Lower lobe of right lung (tissue), 2 donors: ENCODE data around the gene PHF12. TPM values are rescaled to one million over a fixed set of nuclear protein-coding genes. Genes with fewer than 3 reads are reported as not detected.
"Not testable (repeated sequence)": the region's sequence is repeated elsewhere in the genome, so short reads cannot be mapped to it uniquely, and the experiment has no call there.

Experiments
- ATAC-seq, 2 donors: fragments of 200-7000 bp; cut with Tn5 transposase; one replicate each; pipeline ENCODE4 v1.9.1; 2020 to 2022; ENCODE audit warnings: mild to moderate bottlenecking in 2 of 2, moderate library complexity in 2 of 2
- DNase-seq: peaks from one replicate; pipeline ENCODE4 v3.0.0-alpha.2; 2020
- H3K27ac ChIP-seq: fragments of 200-600 bp; one replicate; pipeline ENCODE4 v1.8.0; 2022
- H3K27me3 ChIP-seq: fragments of 200-600 bp; one replicate; pipeline ENCODE4 v1.8.0; 2022; ENCODE audit warnings: low read depth
- H3K36me3 ChIP-seq: fragments of 200-600 bp; one replicate; pipeline ENCODE4 v1.8.0; 2022; ENCODE audit warnings: mild to moderate bottlenecking
- H3K4me1 ChIP-seq: fragments of 200-600 bp; one replicate; pipeline ENCODE4 v1.8.0; 2022
- H3K4me3 ChIP-seq: fragments of 200-600 bp; one replicate; pipeline ENCODE4 v1.8.0; 2022; ENCODE audit warnings: mild to moderate bottlenecking
- H3K9me3 ChIP-seq: fragments of 200-600 bp; one replicate; pipeline ENCODE4 v1.8.0; 2022
- intact Hi-C: fragments of 100-400 bp; cut with DNase I; formaldehyde crosslinking; loops from one replicate; pipeline ENCODE4 v1.11.0; 2022
- total RNA-seq: library from RNA; stranded (reverse); fragmentation: NEBNext Ultra II Directional; extraction: Animal tissue kit (Norgen Biotek cat#: 25700); gene quantifications from one replicate; pipeline ENCODE4 v1.2.1, GENCODE V29; 2021
- TF ChIP-seq, protein P1 (sequence below): fragments of 200-600 bp; IDR thresholded peaks from one replicate; pipeline ENCODE4 v1.8.0; 2022; ENCODE audit warnings: antibody characterized with exemption, mild to moderate bottlenecking
- donor health status: DM: no; HTN: yes; CAD: no; lungs with severe emphysema.

PHF12 gene
- total RNA-seq, 1 donor from 2014 or later, result 36.2 TPM

DNA sequence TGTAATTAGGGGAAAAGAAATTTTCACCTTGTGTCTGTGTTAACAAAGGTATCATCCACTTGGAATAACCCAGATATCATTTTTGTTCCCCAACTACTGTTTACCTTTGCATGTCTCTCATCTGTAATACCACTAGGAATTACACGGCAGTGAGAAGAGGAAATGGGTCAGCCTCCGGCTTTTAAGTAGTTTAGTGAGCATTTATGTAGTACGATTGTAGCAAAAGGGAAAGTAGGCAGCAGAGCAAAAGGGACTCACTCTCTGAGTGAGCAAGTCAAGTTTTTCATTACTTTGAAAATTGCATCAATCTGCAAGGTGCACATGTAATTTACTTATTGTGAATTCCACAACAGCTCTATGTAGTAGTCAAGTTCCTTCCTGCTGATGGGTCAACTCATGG is 11.2 kb downstream of the PHF12 start:
- peaks cover 24% of the 10 kb centered on the region for H3K36me3 ChIP-seq
- intact Hi-C loops, result no loop called here
- H3K27ac ChIP-seq, result no peak overlapping the region
- H3K4me3 ChIP-seq, result no peak overlapping the region
- no peak for ATAC-seq
- TF ChIP-seq, protein P1, sequence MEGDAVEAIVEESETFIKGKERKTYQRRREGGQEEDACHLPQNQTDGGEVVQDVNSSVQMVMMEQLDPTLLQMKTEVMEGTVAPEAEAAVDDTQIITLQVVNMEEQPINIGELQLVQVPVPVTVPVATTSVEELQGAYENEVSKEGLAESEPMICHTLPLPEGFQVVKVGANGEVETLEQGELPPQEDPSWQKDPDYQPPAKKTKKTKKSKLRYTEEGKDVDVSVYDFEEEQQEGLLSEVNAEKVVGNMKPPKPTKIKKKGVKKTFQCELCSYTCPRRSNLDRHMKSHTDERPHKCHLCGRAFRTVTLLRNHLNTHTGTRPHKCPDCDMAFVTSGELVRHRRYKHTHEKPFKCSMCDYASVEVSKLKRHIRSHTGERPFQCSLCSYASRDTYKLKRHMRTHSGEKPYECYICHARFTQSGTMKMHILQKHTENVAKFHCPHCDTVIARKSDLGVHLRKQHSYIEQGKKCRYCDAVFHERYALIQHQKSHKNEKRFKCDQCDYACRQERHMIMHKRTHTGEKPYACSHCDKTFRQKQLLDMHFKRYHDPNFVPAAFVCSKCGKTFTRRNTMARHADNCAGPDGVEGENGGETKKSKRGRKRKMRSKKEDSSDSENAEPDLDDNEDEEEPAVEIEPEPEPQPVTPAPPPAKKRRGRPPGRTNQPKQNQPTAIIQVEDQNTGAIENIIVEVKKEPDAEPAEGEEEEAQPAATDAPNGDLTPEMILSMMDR, result no peak
- H3K4me1 ChIP-seq, result peaks cover 70% of the 10 kb centered on the region
- no peaks in the 10 kb centered on the region for H3K9me3 ChIP-seq
- DNase-seq, result no peak
- no peaks in the 10 kb centered on the region for H3K27me3 ChIP-seq

DNA sequence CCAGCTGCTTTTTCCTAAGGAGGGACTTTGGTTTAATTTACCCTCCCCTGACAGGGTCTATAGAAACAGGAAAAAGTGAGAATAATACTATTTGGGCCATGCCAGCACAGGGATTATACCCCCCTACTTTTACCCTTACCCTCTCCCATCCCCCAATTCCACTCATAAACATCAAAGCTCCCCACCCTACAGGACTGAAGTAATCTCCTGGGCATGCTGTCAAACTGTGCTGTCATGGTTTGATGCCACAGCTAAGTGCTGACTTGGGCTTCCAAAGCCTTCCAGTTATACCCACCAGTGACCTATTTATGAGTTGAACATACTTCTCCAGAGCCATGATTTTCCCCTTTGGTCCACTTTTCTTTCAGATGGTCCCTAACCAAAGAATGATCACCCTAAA is 12.8 kb downstream of the PHF12 start:
- TF ChIP-seq, protein P1, result no peak
- DNase-seq (no peak), ATAC-seq (peak; percentile 10 to 35)
- intact Hi-C loops, result no loop called here
- peaks cover 16% of the 10 kb centered on the region for H3K36me3 ChIP-seq
- peak overlapping the region; percentile 55 for H3K27ac ChIP-seq
- no peaks in the 10 kb centered on the region for H3K27me3 ChIP-seq
- H3K9me3 ChIP-seq, result no peaks in the 10 kb centered on the region
- H3K4me3 ChIP-seq, result no peak overlapping the region
- peaks cover 57% of the 10 kb centered on the region for H3K4me1 ChIP-seq

DNA sequence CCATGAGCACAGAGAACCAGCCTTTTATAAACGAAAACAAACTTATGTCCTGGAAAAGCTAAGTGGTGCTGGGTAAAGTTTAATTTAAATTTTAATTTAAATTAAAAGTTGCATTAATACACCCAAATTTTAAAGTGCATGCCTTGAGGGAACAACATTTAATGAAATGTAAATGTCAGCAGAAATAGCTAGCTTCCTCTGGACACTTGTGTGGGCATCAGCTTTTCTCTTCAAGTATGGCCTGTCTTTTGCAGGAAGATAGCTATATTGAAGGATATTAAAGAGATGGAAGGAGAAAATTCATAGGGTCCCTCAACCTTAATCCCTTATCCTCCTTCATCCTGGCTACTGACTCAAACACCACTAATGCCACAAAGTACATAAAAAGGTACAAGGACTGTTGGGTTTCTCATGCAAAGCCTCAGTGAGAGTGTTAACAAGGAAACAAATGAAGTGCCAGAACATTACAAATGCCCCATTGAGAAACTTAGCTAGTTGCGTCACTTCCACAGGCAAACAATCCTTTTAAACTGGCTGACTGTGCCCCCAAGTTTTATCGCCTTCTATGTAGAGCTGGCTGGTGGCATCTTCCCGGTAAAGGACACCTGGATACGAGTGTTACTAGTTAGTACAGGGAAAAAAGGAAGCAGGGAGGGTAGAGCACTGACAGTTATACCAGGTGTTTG is 14.1 kb downstream of the PHF12 start:
- H3K9me3 ChIP-seq, result no peaks in the 10 kb centered on the region
- peaks cover 57% of the 10 kb centered on the region for H3K4me1 ChIP-seq
- no peak for DNase-seq
- TF ChIP-seq, protein P1, result no peak
- peak; percentile 85 to 89 for ATAC-seq
- H3K36me3 ChIP-seq, result peaks cover 12% of the 10 kb centered on the region
- intact Hi-C loops, result no loop called here
- peak overlapping the region; percentile 55 for H3K27ac ChIP-seq
- no peaks in the 10 kb centered on the region for H3K27me3 ChIP-seq
- no peak overlapping the region for H3K4me3 ChIP-seq

DNA sequence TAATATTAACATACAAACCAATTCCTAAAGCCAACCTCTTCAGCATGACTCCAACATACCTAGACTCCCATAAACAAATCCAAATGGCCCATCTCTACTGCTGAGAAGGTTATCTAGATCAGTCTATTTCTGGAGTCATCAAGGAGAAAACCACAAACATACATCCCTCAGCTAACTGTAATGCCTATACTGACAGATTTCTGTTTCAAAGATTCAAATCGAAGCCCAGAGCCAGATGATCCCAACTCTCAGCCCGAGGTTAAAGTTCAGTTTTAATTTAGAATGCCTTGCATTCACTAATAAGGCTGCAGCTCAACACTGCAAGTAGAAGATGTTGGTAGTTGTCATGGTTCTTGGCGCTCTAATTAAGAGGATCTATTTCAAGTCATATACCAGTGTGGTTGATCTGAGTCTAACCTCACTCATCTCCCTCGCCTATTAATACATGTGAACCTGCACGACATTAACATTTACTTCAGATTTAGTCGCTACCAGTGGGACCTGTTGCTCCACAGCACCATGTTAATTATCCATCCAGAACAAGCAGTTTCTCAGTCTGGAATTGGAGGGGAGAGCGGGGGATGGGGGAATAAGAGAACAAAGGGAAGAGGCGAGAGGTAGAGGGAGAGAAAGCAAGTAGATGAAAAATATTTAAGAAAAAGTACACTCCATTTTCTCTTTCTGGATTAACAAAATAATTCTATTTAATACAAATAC is 15.4 kb downstream of the PHF12 start:
- Histone ChIP-seq H3K4me1 (peaks cover 52% of the 10 kb centered on the region), H3K9me3 (no peaks in the 10 kb centered on the region), H3K4me3 (no peak overlapping the region), H3K27me3 (no peaks in the 10 kb centered on the region), H3K36me3 (peaks cover 12% of the 10 kb centered on the region), H3K27ac (no peak overlapping the region)
- intact Hi-C loops, result no loop called here
- ATAC-seq, result no peak
- TF ChIP-seq, protein P1, result no peak
- DNase-seq, result no peak

DNA sequence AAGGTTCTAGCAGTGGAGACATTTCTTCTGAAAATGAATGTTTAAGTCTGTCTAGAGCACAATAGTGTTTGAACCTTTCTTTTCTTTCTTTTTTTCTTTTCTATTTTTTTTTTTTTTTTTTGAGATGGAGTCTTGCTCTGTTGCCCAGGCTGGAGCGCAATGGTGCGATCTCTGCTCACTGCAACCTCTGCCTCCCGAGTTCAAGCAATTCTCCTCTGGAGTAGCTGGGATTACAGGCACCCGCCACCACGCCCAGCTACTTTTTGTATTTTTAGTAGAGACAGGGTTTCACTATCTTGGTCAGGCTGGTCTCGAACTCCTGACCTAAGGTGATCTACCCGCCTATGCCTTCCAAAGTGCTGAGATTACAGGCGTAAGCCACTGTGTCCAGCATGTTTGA is 16.8 kb downstream of the PHF12 start:
- H3K36me3 ChIP-seq, ATAC-seq, H3K27ac ChIP-seq, intact Hi-C loops, H3K4me3 ChIP-seq, H3K27me3 ChIP-seq, DNase-seq, H3K9me3 ChIP-seq: not testable (repeated sequence)
- peaks cover 38% of the 10 kb centered on the region for H3K4me1 ChIP-seq

DNA sequence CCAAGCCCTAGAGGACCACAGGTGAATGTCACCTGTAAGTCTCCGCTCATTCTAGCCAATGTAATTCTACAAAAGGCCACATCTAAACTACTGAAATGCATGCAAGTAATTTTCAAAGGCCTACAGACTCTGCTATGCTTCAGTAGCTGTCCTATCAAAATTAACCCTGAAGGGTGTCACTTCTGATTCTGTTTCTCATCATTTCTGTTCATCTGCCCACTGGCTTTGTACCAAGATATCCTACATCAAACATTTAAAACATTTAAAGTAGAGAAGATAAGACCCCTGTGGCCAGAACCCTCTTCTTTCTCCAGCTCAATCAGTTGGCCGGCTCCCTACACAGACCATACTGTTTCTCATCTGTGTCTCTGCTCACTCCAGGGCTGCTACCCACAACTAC is 21.5 kb downstream of the PHF12 start:
- no peaks in the 10 kb centered on the region for H3K9me3 ChIP-seq
- DNase-seq (no peak), ATAC-seq (no peak)
- H3K27ac ChIP-seq, result no peak overlapping the region
- peaks cover 28% of the 10 kb centered on the region for H3K4me1 ChIP-seq
- H3K36me3 ChIP-seq, result peaks cover 22% of the 10 kb centered on the region
- intact Hi-C loops, result no loop called here
- no peak overlapping the region for H3K4me3 ChIP-seq
- no peaks in the 10 kb centered on the region for H3K27me3 ChIP-seq
- TF ChIP-seq, protein P1, result no peak
